ENCODE data around the gene APOL1.
"Not testable (repeated sequence)": the region's sequence is repeated elsewhere in the genome, so short reads cannot be mapped to it uniquely, and the experiment has no call there.

The APOL1 gene

GRCh38 chr22:36252754-36253522 lies at the start of gene APOL1:
TSS of gene APOL1 (plus strand) at chr22:36253133. CDS start at chr22:36254956, 1,823 bp downstream.
- H3K27ac ChIP-seq: no peak within 1 kb of the TSS

GRCh38 chr22:36203441-36203840 lies 49.5 kb upstream of the APOL1 start:
- peak overlapping the region; percentile 98 for H3K27ac ChIP-seq

More at GRCh38 chr22:36252754-36253522, at the start of gene APOL1:
- no peak for TF ChIP-seq CTCF (conservative IDR thresholded peaks at IDR 0.05)

GRCh38 chr22:36204001-36204631 lies 48.8 kb upstream of the APOL1 start:
- peak overlapping the region; percentile 98 for H3K27ac ChIP-seq
- TF ChIP-seq CTCF (conservative IDR thresholded peaks at IDR 0.05): no peak

GRCh38 chr22:36204632-36205015 lies 48.3 kb upstream of the APOL1 start:
- peak overlapping the region; percentile 98 for H3K27ac ChIP-seq
- TF ChIP-seq CTCF (conservative IDR thresholded peaks at IDR 0.05): no peak

GRCh38 chr22:36205573-36205972 lies 47.4 kb upstream of the APOL1 start:
- not testable (repeated sequence) for H3K27ac ChIP-seq

GRCh38 chr22:36206255-36206654 lies 46.7 kb upstream of the APOL1 start:
- H3K27ac ChIP-seq: no peak overlapping the region
- no peak for TF ChIP-seq CTCF (conservative IDR thresholded peaks at IDR 0.05)

- TF ChIP-seq CTCF (conservative IDR thresholded peaks at IDR 0.05): no peak
- no peak overlapping the region for H3K27ac ChIP-seq
Observed at GRCh38 chr22:36208162-36208765, 44.7 kb upstream of the APOL1 start.

- no peak for TF ChIP-seq CTCF (conservative IDR thresholded peaks at IDR 0.05)
- no peak overlapping the region for H3K27ac ChIP-seq
Observed at GRCh38 chr22:36208914-36209313, 44.0 kb upstream of the APOL1 start.

GRCh38 chr22:36209488-36209908 lies 43.4 kb upstream of the APOL1 start:
- H3K27ac ChIP-seq: not testable (repeated sequence)

Measured in VCaP (cell line).